ENCODE data around the gene TELO2. TPM values are rescaled to one million over a fixed set of nuclear protein-coding genes. Genes with fewer than 3 reads are reported as not detected.

The TELO2 gene
- polyA plus RNA-seq, 3 donors: 7.3 to 58.1 (median 11.4) TPM

- Mint-ChIP-seq H3K4me1 (peaks cover 29% of the 10 kb centered on the region), H3K27ac (peak overlapping the region; percentile 94 to 99 (median 98)), H3K27me3 (ENCODE audit: low read depth in 3 of 3) (peaks cover 0 to 2% (median 0%) of the 10 kb centered on the region in 3 donors), H3K36me3 (peaks cover 8 to 26% of the 10 kb centered on the region in 2 donors), H3K4me3 (peak overlapping the region; percentile 92 to 94), H3K9me3 (peaks cover 0 to 2% (median 0%) of the 10 kb centered on the region in 7 donors)
- H3K36me3 ChIP-seq (replicated peaks in 1 of 2; ENCODE audit: control insufficient read depth in 1 of 2, insufficient read depth in 2 of 2, low read length in 2 of 2): peaks cover 26 to 28% of the 10 kb centered on the region in 2 donors
- intact Hi-C loops (cut with micrococcal nuclease): loop anchor here in 1 of 2 donors (2.0 to 5.0 kb wide), 2 partner anchors 22 to 70 kb away; partner anchors contain the start of gene UQCC4
- H3K9me3 ChIP-seq (replicated peaks in 1 of 2; ENCODE audit: control insufficient read depth in 1 of 2, insufficient read depth in 1 of 2, low read length in 2 of 2): no peaks in the 10 kb centered on the region
- H3K4me1 ChIP-seq (ENCODE audit: control insufficient read depth in 1 of 2, insufficient read depth in 2 of 2, low read length in 2 of 2): peaks cover 35 to 40% of the 10 kb centered on the region in 2 donors
- H3K9ac ChIP-seq (ENCODE audit: insufficient read depth, low read length, poor library complexity, severe bottlenecking): peak overlapping the region; percentile 86
- H3K27me3 ChIP-seq (ENCODE audit: control insufficient read depth in 2 of 2, insufficient read depth in 2 of 2, low read length in 2 of 2): no peaks in the 10 kb centered on the region
- peaks cover 20% of the 10 kb centered on the region for H3K79me2 ChIP-seq (ENCODE audit: insufficient read depth, low read length)
- WGBS (ENCODE audit: insufficient coverage): 88% methylated on average over 17 of the region's 23 CpGs
- H3K4me2 ChIP-seq (replicated peaks; ENCODE audit: extremely low read depth, low read length, poor library complexity, severe bottlenecking): peak overlapping the region; percentile 92
- TF ChIP-seq CTCF (IDR thresholded peaks at IDR 0.05): no peak
- DNase-seq: no peak
- peak overlapping the region; percentile 40 to 90 (median 81) for H3K4me3 ChIP-seq (replicated peaks in 1 of 3; ENCODE audit: low read depth in 2 of 3, low read length in 3 of 3)
- no peaks in the 10 kb centered on the region for H4K20me1 ChIP-seq (ENCODE audit: insufficient read depth, low read length)
- H3K27ac ChIP-seq (ENCODE audit: low read depth in 1 of 2, low read length in 2 of 2): peak overlapping the region; percentile 78 to 96
- H2AFZ ChIP-seq (ENCODE audit: insufficient read depth, low read depth, low read length, poor library complexity, severe bottlenecking): peak overlapping the region; percentile 87
Measured at GRCh38 chr16:1492082-1492922, 858 bp upstream of the TELO2 start.

GRCh38 chr16:1493746-1494094 lies 560 bp downstream of the TELO2 start:
- Histone ChIP-seq H2AFZ (ENCODE audit: insufficient read depth, low read depth, low read length, poor library complexity, severe bottlenecking) (peak overlapping the region; percentile 87), H3K4me2 (replicated peaks; ENCODE audit: extremely low read depth, low read length, poor library complexity, severe bottlenecking) (peak overlapping the region; percentile 92), H3K4me1 (ENCODE audit: control insufficient read depth in 1 of 2, insufficient read depth in 2 of 2, low read length in 2 of 2) (peaks cover 27 to 31% of the 10 kb centered on the region in 2 donors), H3K27me3 (ENCODE audit: control insufficient read depth in 2 of 2, insufficient read depth in 2 of 2, low read length in 2 of 2) (no peaks in the 10 kb centered on the region), H4K20me1 (ENCODE audit: insufficient read depth, low read length) (no peaks in the 10 kb centered on the region), H3K27ac (ENCODE audit: low read depth in 1 of 2, low read length in 2 of 2) (peak overlapping the region in 1 of 2 donors; percentile 96), H3K9ac (ENCODE audit: insufficient read depth, low read length, poor library complexity, severe bottlenecking) (peak overlapping the region; percentile 86), H3K36me3 (replicated peaks in 1 of 2; ENCODE audit: control insufficient read depth in 1 of 2, insufficient read depth in 2 of 2, low read length in 2 of 2) (peaks cover 37 to 43% of the 10 kb centered on the region in 2 donors), H3K4me3 (replicated peaks in 1 of 3; ENCODE audit: low read depth in 2 of 3, low read length in 3 of 3) (peak overlapping the region; percentile 81 to 90 (median 87)), H3K9me3 (replicated peaks in 1 of 2; ENCODE audit: control insufficient read depth in 1 of 2, insufficient read depth in 1 of 2, low read length in 2 of 2) (no peaks in the 10 kb centered on the region), H3K79me2 (ENCODE audit: insufficient read depth, low read length) (peaks cover 20% of the 10 kb centered on the region)
- no peak for DNase-seq
- Mint-ChIP-seq H3K36me3 (peaks cover 20 to 41% of the 10 kb centered on the region in 2 donors), H3K4me3 (peak overlapping the region; percentile 92), H3K4me1 (peaks cover 23% of the 10 kb centered on the region), H3K9me3 (peaks cover 0 to 2% (median 0%) of the 10 kb centered on the region in 7 donors), H3K27me3 (ENCODE audit: low read depth in 3 of 3) (peaks cover 0 to 2% (median 0%) of the 10 kb centered on the region in 3 donors), H3K27ac (peak overlapping the region; percentile 46 to 97 (median 83))
- under 1% methylated on average over 29 of the region's 30 CpGs for WGBS (ENCODE audit: insufficient coverage)
- intact Hi-C loops (cut with micrococcal nuclease): loop anchor here in 1 of 2 donors (2.0 to 5.0 kb wide), 2 partner anchors 23 to 71 kb away; partner anchors contain the start of gene UQCC4
- no peak for TF ChIP-seq CTCF (IDR thresholded peaks at IDR 0.05)

Data from CD14-positive monocyte (primary cell).